Measurements from ENCODE around the gene TMEM245.
"Not testable (repeated sequence)": the region's sequence is repeated elsewhere in the genome, so short reads cannot be mapped to it uniquely, and the experiment has no call there.

Gene TMEM245

GRCh38 chr9:109062543-109062942 lies 57.2 kb downstream of the TMEM245 start:
- DNase-seq = no peak

DNA sequence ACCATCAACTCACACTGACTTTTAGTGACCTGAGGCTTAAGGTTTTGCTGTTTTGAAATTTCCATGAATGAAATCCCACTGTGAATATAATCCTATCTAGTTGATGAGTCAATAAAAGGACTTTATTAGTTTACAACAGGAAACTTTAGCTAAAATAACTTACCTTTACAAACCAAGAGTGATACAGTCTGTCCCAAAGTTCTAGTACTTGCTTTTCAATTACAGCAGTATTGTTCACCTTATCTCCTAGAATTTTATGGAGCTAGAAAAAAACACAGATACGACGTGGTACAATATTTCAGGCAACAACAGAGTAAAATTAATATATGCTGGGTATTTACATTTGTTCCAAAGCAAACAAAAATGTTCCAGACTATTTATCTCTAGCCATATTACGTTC lies 59.6 kb downstream of the TMEM245 start:
- DNase-seq = no peak

DNA sequence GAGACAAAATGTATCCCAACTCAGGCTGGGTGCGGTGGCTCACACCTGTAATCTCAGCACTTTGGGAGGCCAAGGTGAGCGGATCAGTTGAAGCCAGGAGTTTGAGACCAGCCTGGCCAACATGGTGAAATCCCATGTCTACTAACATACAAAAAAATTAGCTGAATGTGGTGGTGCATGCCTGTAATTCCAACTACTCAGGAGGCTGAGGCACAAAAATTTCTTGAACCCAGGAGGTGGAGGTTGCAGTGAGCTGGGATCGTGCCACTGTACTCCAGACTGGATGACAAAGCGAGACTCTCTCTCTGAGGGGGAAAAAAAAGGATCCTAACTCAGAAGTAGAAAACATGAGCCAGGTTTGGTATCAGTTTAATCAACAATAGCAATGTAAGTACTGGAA lies 66.6 kb downstream of the TMEM245 start:
- DNase-seq = not testable (repeated sequence)

DNA sequence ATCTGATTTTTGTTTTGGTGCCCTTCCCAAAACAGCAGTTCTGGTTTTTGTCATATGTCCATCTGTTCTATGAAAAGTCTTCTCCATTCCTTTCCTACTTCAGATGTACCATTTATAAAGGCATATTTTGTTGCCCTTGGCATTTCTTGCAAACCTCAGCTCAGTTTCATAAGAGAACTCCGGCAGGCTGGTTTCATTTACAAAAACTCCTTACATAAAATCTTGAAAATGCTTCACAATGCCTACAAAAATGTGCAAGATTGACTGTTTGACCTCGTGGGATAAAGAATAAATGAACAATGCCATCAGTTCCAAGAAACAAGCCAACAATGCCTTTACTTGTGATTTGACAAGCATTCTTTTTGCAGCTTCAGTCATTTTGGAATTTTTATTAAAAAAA lies 67.3 kb downstream of the TMEM245 start:
- no peak for DNase-seq

- DNase-seq = no peak
Observed at GRCh38 chr9:109051733-109052132, 68.0 kb downstream of the TMEM245 start.

- DNase-seq = no peak
Observed at GRCh38 chr9:109050444-109050843, 69.3 kb downstream of the TMEM245 start.

GRCh38 chr9:109048822-109049221 lies 70.9 kb downstream of the TMEM245 start:
- no peak for DNase-seq

DNA sequence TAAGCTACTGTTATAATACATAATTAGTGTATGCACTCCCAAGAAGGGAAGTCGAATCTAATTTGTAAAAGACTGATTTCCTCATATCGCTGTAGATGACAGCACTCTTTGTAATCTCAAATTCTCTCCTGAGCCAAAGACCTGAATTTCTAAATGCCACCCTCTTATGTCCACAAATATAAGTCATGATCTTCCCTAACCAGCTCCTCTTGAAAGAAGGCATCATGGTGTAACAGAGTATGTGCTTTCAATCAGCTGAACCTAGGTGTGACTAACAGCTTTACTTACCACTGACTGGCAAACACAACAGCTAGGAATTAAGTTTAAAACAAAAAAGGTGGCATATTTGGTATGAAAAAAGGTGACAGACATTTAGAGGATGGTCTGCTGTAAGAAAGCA lies 72.5 kb downstream of the TMEM245 start:
- no peak for DNase-seq

- DNase-seq = no peak
Observed at GRCh38 chr9:109046346-109046745, 73.4 kb downstream of the TMEM245 start.

DNA sequence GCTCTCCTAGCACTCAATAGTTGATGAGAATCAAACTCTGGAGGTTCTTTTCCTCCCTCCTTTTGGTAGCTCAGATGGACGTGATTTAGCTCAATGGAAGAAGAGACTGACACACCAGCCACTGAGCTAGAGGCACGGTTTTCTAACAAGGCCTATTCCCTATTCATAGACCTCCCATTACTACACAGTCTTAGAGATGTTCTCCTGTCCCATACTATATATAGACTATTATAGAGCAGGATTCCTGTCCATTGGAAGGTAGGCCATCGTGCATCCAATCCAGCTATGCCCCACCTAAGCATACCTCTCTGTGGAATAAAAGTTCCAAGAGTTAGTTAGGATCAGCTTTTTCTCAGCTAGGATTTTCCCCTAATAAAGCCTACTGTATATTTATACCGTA lies 76.2 kb downstream of the TMEM245 start:
- no peak for DNase-seq

GRCh38 chr9:109040571-109040970 lies 79.2 kb downstream of the TMEM245 start:
- no peak for DNase-seq

- no peak for DNase-seq
Observed at GRCh38 chr9:109039539-109039938, 80.2 kb downstream of the TMEM245 start.

DNA sequence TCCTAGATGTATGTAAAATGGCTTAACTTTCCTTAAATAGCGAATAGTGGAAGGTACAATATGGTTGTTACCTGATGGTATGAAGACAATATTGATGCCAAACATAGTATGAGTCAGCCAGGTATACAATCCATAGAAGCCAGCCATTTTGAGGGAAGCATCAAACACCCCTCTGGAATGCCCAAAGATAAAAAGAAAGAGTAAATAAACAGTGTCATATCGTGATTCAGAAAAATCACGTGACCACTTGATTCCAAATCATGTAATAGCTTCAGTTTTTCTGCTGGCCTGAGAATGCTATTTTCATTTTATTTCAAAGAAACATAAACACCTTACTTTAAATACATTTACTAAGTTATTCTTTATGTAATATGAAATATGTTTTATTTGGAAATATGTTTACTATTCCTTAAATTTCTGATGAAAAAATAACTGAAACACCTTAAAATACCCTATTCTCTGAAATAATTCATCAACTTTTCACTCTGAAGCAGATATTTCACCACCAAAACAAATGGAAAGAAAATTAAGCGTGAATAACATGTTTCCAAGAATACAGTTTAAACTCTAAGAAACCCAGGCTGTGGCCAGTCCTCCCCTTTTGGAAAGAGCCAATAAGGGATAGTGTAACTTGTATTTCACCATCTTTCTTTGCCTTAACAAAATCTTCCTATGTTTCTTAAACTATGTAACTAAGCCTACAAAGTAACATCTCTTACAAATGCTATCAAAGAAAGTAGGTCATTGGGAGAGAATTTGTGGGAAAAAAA lies 81.6 kb downstream of the TMEM245 start:
- DNase-seq = no peak

DNA sequence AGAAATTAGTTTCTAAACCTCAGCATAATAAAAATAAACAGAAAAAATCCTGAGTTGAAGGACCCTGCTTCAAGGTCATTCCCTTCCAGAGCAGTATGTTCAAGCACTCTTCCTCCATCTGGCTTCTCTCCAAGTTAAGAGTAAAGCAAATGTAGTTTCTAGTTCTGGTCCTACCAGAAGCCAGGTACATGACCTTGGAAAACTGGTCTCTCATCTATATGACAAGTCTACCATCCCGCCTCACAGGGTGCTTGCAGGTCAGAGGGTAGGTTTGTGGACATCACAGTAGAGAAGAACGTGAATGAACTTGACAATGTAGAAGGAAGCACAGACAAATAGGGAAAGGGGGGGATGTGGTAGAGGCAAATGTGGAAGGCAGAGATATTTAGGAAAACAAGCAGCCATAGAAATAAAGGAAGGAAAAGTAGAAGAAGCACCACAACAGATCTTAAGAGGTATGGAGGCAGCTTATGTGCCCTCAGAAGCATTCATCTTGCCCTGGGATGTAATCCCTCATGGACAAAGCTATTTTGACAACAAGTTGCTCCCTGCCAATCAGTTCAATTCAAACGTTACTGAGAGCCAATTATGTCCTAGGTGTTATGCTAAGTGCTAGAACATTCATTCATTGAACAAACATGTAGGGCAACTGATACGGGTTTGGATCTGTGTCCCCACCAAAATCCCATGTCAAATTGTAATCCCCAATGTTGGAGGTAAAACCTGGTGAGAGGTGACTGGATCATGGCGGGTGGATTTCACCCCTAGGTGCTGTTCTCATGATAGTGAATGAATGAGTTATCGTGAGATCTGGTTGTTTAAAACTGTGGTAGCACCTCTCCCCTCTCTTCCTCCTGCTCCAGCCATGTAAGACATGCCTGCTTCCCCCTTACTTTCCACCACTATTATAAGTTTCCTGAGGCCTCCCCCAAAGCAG lies 82.7 kb downstream of the TMEM245 start:
- no peak for DNase-seq

- DNase-seq = no peak
Observed at GRCh38 chr9:109035684-109036423, 83.9 kb downstream of the TMEM245 start.

DNA sequence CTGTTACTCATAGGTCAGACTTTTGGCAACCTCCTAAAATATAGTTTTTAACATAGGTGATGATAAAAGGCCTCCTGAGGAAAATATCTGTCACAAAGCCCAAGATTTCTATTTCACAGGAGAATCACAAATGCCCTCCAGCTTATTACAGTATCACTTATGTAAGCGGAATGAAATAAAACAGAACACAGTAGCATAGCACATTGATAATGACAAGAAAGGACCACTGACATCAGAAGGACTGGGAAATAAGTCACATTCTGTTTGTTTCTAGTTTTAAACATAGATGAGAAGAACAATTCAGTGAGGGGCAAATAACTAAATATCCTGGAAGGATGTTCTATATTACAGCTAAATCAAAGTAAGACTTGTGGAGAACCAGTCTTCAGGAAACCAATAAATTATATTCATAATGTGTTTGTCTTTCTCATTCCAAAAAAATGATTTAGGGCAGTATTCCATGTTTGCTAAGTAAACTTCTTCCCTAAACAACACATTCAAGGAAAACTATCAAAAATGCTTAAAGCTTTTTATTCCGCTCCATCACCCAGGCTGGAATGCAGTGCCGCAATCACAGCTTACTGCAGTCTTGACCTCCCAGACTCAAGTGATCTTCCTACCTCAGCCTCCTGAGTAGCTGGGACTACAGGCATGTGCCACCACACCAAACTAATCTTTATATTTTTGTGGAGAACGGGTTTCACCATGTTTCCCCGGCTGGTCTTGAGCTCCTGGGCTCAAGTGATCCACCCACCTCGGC lies 85.6 kb downstream of the TMEM245 start:
- no peak for DNase-seq

- DNase-seq = no peak
Observed at GRCh38 chr9:109031241-109031640, 88.5 kb downstream of the TMEM245 start.

- no peak for DNase-seq
Observed at GRCh38 chr9:109030426-109030825, 89.3 kb downstream of the TMEM245 start.

DNA sequence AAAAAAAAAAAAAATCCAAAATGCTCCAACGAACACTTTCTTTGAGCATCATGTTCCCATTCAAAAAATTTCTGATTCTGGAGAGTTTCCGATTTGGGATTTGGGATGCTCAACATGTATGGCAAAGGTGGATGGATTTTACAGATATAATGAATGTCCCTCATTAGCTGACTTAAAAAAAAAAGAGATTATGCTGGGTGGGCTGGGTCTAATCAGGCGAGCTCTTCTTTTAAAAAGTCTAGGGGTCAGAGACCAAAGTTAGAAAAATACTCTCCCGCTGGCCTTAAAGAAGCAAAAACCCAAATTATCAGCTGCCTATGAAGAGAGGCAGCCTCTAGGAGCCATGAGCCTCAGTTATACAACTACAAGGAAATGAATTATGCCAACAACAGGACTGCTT lies 91.3 kb downstream of the TMEM245 start:
- DNase-seq = no peak

GRCh38 chr9:109027176-109027575 lies 92.6 kb downstream of the TMEM245 start:
- no peak for DNase-seq

DNA sequence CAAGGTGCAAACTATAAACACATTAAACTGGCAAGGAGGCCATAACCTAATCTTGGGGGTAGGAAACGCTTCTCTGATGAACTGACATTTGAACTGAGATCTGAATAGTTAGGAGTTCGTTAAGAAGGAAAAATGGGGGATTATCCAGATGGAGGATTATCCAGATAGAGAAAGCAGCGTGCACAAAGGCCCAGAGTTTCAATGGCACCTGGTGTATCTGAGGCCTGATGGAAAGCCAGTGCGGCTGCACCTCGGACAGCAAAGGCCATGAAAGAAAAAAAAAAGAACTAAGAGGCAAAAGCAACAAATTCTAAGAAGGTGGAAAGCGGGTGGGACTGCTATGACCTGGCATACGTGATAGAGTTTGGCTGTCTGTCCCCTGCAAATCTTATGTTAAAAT lies 93.4 kb downstream of the TMEM245 start:
- DNase-seq = no peak

DNA sequence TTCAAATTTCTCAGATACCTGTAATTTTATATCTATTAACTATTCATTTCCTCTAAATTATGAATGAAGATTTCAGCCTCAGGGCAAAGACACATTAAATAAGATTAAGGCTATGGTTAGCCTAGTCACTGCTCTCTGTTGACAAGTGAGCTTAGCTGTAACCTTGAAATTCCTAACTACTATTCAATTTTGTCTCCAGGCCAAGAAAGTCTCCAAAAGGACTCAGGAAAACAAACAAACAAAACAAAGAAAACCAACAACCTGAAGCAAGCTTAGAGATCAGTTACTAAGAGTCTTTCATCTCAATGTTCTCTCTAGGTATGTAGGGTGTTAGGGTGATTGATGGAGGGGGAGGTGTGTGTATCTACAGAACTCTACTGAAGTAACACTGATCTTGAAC lies 96.9 kb downstream of the TMEM245 start:
- no peak for DNase-seq
